ENCODE data around the gene CRIM1. TPM values are rescaled to one million over a fixed set of nuclear protein-coding genes. Genes with fewer than 3 reads are reported as not detected.

The CRIM1 gene
- total and polyA plus RNA-seq, 2 experiments from 2014 or later, result 10.5 to 36.4 TPM

DNA sequence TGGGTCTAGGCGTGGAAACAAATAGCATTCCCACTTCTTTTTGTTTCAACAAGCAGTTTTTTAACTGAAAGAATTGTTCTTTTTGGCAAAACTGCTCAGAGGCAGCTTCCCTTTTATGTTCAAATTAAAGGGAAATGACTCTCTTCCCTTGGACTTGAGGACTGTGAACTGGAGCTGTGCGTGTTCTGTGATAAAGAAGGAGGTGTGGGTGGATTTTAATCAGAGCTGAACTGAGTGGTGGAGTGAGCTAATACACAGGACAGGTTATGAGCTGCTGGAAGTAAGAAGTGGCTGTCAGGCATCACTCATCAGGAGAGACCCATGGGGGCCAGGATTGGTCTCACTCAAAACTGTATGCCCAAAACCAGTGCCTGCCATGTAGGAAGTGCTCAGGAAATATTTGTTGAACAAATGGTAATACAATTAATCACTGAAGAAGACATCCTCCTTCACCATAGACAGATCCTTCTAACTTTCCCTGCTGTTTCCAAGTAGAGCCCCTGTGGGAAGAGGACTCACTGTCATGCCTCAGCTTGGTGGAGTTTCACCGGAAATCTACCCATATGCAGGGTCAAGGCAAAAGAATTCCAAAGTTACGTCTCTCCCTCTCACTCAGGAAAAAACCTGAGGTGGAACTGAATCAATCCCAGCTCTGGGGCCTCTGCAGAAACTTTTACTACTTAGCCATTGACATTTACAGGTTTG is 186.5 kb downstream of the CRIM1 start:
- Mint-ChIP-seq H3K4me1 (no peaks in the 10 kb centered on the region), H3K9me3 (no peaks in the 10 kb centered on the region), H3K4me3 (no peak overlapping the region), H3K27ac (peak overlapping the region; percentile 60), H3K36me3 (ENCODE audit: low read depth) (peaks cover 29% of the 10 kb centered on the region), H3K27me3 (ENCODE audit: insufficient read depth, low read depth, poor library complexity) (peaks cover 2% of the 10 kb centered on the region)
- H3K4me2 ChIP-seq, result no peak overlapping the region
- no peak for DNase-seq (ENCODE audit: low spot score)
- H3K4me3 ChIP-seq, result no peak overlapping the region
- H3K79me2 ChIP-seq (replicated peaks; ENCODE audit: insufficient read depth), result no peaks in the 10 kb centered on the region
- H3K4me1 ChIP-seq (ENCODE audit: insufficient read depth), result no peaks in the 10 kb centered on the region
- H4K20me1 ChIP-seq (replicated peaks; ENCODE audit: insufficient read depth), result peaks cover 10% of the 10 kb centered on the region
- H3K36me3 ChIP-seq (ENCODE audit: insufficient read depth), result peaks cover 20% of the 10 kb centered on the region
- H2AFZ ChIP-seq, result no peak overlapping the region
- TF ChIP-seq CREB1 (CRISPR knock-in tag; IDR thresholded peaks at IDR 0.05; ENCODE audit: low read depth) (no peak), ZNF331 (CRISPR knock-in tag; IDR thresholded peaks at IDR 0.05; ENCODE audit: low read depth) (no peak), POLR2AphosphoS5 (IDR thresholded peaks at IDR 0.05; ENCODE audit: low read depth) (no peak)
- H3K27ac ChIP-seq (ENCODE audit: low read depth), result 0 out of 2 replicates have a peak overlapping the region, but pooled peaks have one; percentile 74
- ATAC-seq, result no peak
- no peaks in the 10 kb centered on the region for H3F3A ChIP-seq (replicated peaks; ENCODE audit: low read depth)
- no peaks in the 10 kb centered on the region for H3K9me2 ChIP-seq (ENCODE audit: insufficient read depth)
- H3K27me3 ChIP-seq (ENCODE audit: insufficient read depth), result no peaks in the 10 kb centered on the region

- Histone ChIP-seq H3K79me2 (replicated peaks; ENCODE audit: insufficient read depth) (no peaks in the 10 kb centered on the region), H3K36me3 (ENCODE audit: insufficient read depth) (peaks cover 19% of the 10 kb centered on the region), H3F3A (replicated peaks; ENCODE audit: low read depth) (no peaks in the 10 kb centered on the region), H3K9me2 (ENCODE audit: insufficient read depth) (no peaks in the 10 kb centered on the region), H4K20me1 (replicated peaks; ENCODE audit: insufficient read depth) (peaks cover 5% of the 10 kb centered on the region), H3K27ac (ENCODE audit: low read depth) (no peak overlapping the region; the same call in 1 of the 2 replicates), H3K27me3 (ENCODE audit: insufficient read depth) (no peaks in the 10 kb centered on the region), H3K4me3 (no peak overlapping the region), H3K4me2 (no peak overlapping the region), H3K4me1 (ENCODE audit: insufficient read depth) (no peaks in the 10 kb centered on the region), H2AFZ (no peak overlapping the region)
- Mint-ChIP-seq H3K27ac (no peak overlapping the region), H3K9me3 (no peaks in the 10 kb centered on the region), H3K4me3 (no peak overlapping the region), H3K4me1 (no peaks in the 10 kb centered on the region), H3K36me3 (ENCODE audit: low read depth) (peaks cover 40% of the 10 kb centered on the region), H3K27me3 (ENCODE audit: insufficient read depth, low read depth, poor library complexity) (peaks cover 2% of the 10 kb centered on the region)
- no peak for ATAC-seq
- DNase-seq (ENCODE audit: low spot score), result no peak
- no peak for TF ChIP-seq JUNB (IDR thresholded peaks at IDR 0.05; ENCODE audit: unreplicated experiment)
- TF ChIP-seq NANOG (IDR thresholded peaks at IDR 0.05; ENCODE audit: borderline replicate concordance), result no peak
- peak; percentile 27 to 56; a peak in 3 of 4 replicates for TF ChIP-seq CTCF (conservative IDR thresholded peaks at IDR 0.05; ENCODE audit: low read depth in 2 of 2)
Measured at GRCh38 chr2:36544638-36545338, 189.2 kb downstream of the CRIM1 start.

- Histone ChIP-seq H2AFZ (no peak overlapping the region), H3F3A (replicated peaks; ENCODE audit: low read depth) (0 out of 2 replicates have a peak, but pooled peaks cover under 1% of the 10 kb centered on the region), H3K4me1 (ENCODE audit: insufficient read depth) (no peaks in the 10 kb centered on the region), H3K27ac (ENCODE audit: low read depth) (no peak overlapping the region), H3K4me3 (no peak overlapping the region), H3K4me2 (no peak overlapping the region), H3K79me2 (replicated peaks; ENCODE audit: insufficient read depth) (no peaks in the 10 kb centered on the region), H4K20me1 (replicated peaks; ENCODE audit: insufficient read depth) (peaks cover 5% of the 10 kb centered on the region), H3K36me3 (ENCODE audit: insufficient read depth) (peaks cover 14% of the 10 kb centered on the region), H3K27me3 (ENCODE audit: insufficient read depth) (no peaks in the 10 kb centered on the region), H3K9me2 (ENCODE audit: insufficient read depth) (no peaks in the 10 kb centered on the region)
- ATAC-seq (no peak), DNase-seq (ENCODE audit: low spot score) (no peak)
- no peak overlapping the region for H3K27ac Mint-ChIP-seq
- peaks cover 2% of the 10 kb centered on the region for H3K27me3 Mint-ChIP-seq (ENCODE audit: insufficient read depth, low read depth, poor library complexity)
- peaks cover 45% of the 10 kb centered on the region for H3K36me3 Mint-ChIP-seq (ENCODE audit: low read depth)
- no peak overlapping the region for H3K4me3 Mint-ChIP-seq
- H3K4me1 Mint-ChIP-seq, result no peaks in the 10 kb centered on the region
- no peaks in the 10 kb centered on the region for H3K9me3 Mint-ChIP-seq
- TF ChIP-seq ZNF114 (CRISPR knock-in tag; IDR thresholded peaks at IDR 0.05) (no peak), POLR2AphosphoS5 (IDR thresholded peaks at IDR 0.05; ENCODE audit: low read depth) (no peak), CTCF (conservative IDR thresholded peaks at IDR 0.05; ENCODE audit: low read depth in 2 of 2) (peak in 1 of 2 experiments; percentile 50; a peak in 3 of 4 replicates)
Measured at GRCh38 chr2:36545871-36546416, 190.4 kb downstream of the CRIM1 start.
